ENCODE results near the gene LMO7. TPM values are rescaled to one million over a fixed set of nuclear protein-coding genes. Genes with fewer than 3 reads are reported as not detected.

LMO7 gene
- total RNA-seq, 6 experiments from 2014 or later, result 682 to 843 (median 813) TPM

GRCh38 chr13:75769141-75769905 lies 133.2 kb downstream of the LMO7 start:
- H3K27me3 Mint-ChIP-seq (ENCODE audit: insufficient read depth), result peaks cover 15% of the 10 kb centered on the region
- H3K4me1 Mint-ChIP-seq (ENCODE audit: low read depth), result peaks cover 97% of the 10 kb centered on the region
- H3K4me3 Mint-ChIP-seq, result peak overlapping the region; percentile 73
- peaks cover 35% of the 10 kb centered on the region for H3K36me3 Mint-ChIP-seq (ENCODE audit: low read depth)
- no peak for DNase-seq
- peaks cover 3% of the 10 kb centered on the region; the same call in 1 of the 2 replicates for H3K9me3 Mint-ChIP-seq
- no peak for TF ChIP-seq CTCF (IDR thresholded peaks at IDR 0.05)
- H3K27ac Mint-ChIP-seq, result peak overlapping the region; percentile 71

GRCh38 chr13:75770164-75770563 lies 134.0 kb downstream of the LMO7 start:
- Mint-ChIP-seq H3K4me3 (peak overlapping the region; percentile 73), H3K27me3 (ENCODE audit: insufficient read depth) (peaks cover 13% of the 10 kb centered on the region), H3K27ac (peak overlapping the region; percentile 71), H3K36me3 (ENCODE audit: low read depth) (peaks cover 39% of the 10 kb centered on the region), H3K9me3 (peaks cover 3% of the 10 kb centered on the region; the same call in 1 of the 2 replicates), H3K4me1 (ENCODE audit: low read depth) (peaks cover 100% of the 10 kb centered on the region)
- DNase-seq, result no peak
- no peak for TF ChIP-seq CTCF (IDR thresholded peaks at IDR 0.05)

- peaks cover 100% of the 10 kb centered on the region for H3K4me1 Mint-ChIP-seq (ENCODE audit: low read depth)
- peaks cover 39% of the 10 kb centered on the region for H3K36me3 Mint-ChIP-seq (ENCODE audit: low read depth)
- H3K27me3 Mint-ChIP-seq (ENCODE audit: insufficient read depth), result peaks cover 11% of the 10 kb centered on the region
- no peak for TF ChIP-seq CTCF (IDR thresholded peaks at IDR 0.05)
- peaks cover 3% of the 10 kb centered on the region; the same call in 1 of the 2 replicates for H3K9me3 Mint-ChIP-seq
- DNase-seq, result no peak
- peak overlapping the region; percentile 73 for H3K4me3 Mint-ChIP-seq
- peak overlapping the region; percentile 71 for H3K27ac Mint-ChIP-seq
These were observed 134.5 kb downstream of the LMO7 start for GRCh38 chr13:75770592-75771011.

GRCh38 chr13:75771226-75771625 lies 135.1 kb downstream of the LMO7 start:
- no peak for DNase-seq
- H3K9me3 Mint-ChIP-seq, result peaks cover 3% of the 10 kb centered on the region; the same call in 1 of the 2 replicates
- H3K27me3 Mint-ChIP-seq (ENCODE audit: insufficient read depth), result peaks cover 11% of the 10 kb centered on the region
- H3K27ac Mint-ChIP-seq, result peak overlapping the region; percentile 71
- H3K4me1 Mint-ChIP-seq (ENCODE audit: low read depth), result peaks cover 100% of the 10 kb centered on the region
- TF ChIP-seq CTCF (IDR thresholded peaks at IDR 0.05), result no peak
- peak overlapping the region; percentile 73 for H3K4me3 Mint-ChIP-seq
- peaks cover 38% of the 10 kb centered on the region for H3K36me3 Mint-ChIP-seq (ENCODE audit: low read depth)

- DNase-seq, result peak; percentile 83
- TF ChIP-seq CTCF (IDR thresholded peaks at IDR 0.05), result no peak
- Mint-ChIP-seq H3K27me3 (ENCODE audit: insufficient read depth) (peaks cover 10% of the 10 kb centered on the region), H3K9me3 (peaks cover 3% of the 10 kb centered on the region; the same call in 1 of the 2 replicates), H3K36me3 (ENCODE audit: low read depth) (peaks cover 41% of the 10 kb centered on the region), H3K4me1 (ENCODE audit: low read depth) (peaks cover 100% of the 10 kb centered on the region), H3K4me3 (peak overlapping the region; percentile 57), H3K27ac (peak overlapping the region; percentile 71)
These were observed 135.7 kb downstream of the LMO7 start for GRCh38 chr13:75771818-75772217.
